Smooth muscle cell (in vitro differentiated cells): ENCODE measurements around the gene PPP1R37. TPM values are rescaled to one million over a fixed set of nuclear protein-coding genes. Genes with fewer than 3 reads are reported as not detected.
A peak's percentile ranks its signal among the peaks of the same experiment; 100 is the strongest.

Source experiments
- DNase-seq: peaks from one replicate; lab custom pipeline; 2025; ENCODE audit not compliant: unreplicated experiment; lab: John Stamatoyannopoulos, UW
- H2AFZ ChIP-seq: fragments of 200-600 bp; sonication (generic); 2 replicates; pipeline ENCODE4 v1.6.0; 2016; ENCODE audit warnings: antibody characterized with exemption, low read depth, mild to moderate bottlenecking
- H3F3A ChIP-seq: fragments of 200-600 bp; sonication (generic); 2 replicates; pipeline ENCODE4 v1.6.0; 2017; ENCODE audit warnings: antibody characterized with exemption, low read depth
- H3K27ac ChIP-seq: fragments of 200-600 bp; sonication (generic); 2 replicates; pipeline ENCODE4 v1.5.1; 2016; ENCODE audit warnings: low read depth, mild to moderate bottlenecking
- H3K27me3 ChIP-seq: fragments of 200-600 bp; sonication (generic); 2 replicates; pipeline ENCODE4 v1.6.1; 2016; ENCODE audit warnings: low read depth, mild to moderate bottlenecking
- H3K36me3 ChIP-seq: fragments of 200-600 bp; sonication (generic); 2 replicates; pipeline ENCODE4 v1.5.1; 2016; ENCODE audit warnings: low read depth
- H3K4me1 ChIP-seq: fragments of 200-600 bp; sonication (generic); 2 replicates; pipeline ENCODE4 v1.5.1; 2016; ENCODE audit warnings: low read depth
- H3K4me2 ChIP-seq: fragments of 200-600 bp; sonication (generic); 2 replicates; pipeline ENCODE4 v1.6.0; 2016; ENCODE audit warnings: mild to moderate bottlenecking
- H3K4me3 ChIP-seq: fragments of 200-600 bp; sonication (generic); 2 replicates; pipeline ENCODE4 v1.5.1; 2016; ENCODE audit warnings: mild to moderate bottlenecking
- H3K79me2 ChIP-seq: fragments of 200-600 bp; sonication (generic); 2 replicates; pipeline ENCODE4 v1.6.0; 2016; ENCODE audit warnings: low read depth, mild to moderate bottlenecking
- H3K9ac ChIP-seq: fragments of 200-600 bp; sonication (generic); 2 replicates; pipeline ENCODE4 v1.6.0; 2016; ENCODE audit warnings: low read depth
- H3K9me3 ChIP-seq: fragments of 200-600 bp; sonication (generic); replicated peaks from 2 replicates; pipeline ENCODE4 v1.5.1; 2016; ENCODE audit warnings: low read depth
- H4K20me1 ChIP-seq: fragments of 200-600 bp; sonication (generic); 2 replicates; pipeline ENCODE4 v1.6.0; 2016; ENCODE audit warnings: low read depth
- CTCF ChIP-seq: fragments of 200-600 bp; sonication (generic); IDR thresholded peaks from 2 replicates; pipeline ENCODE4 v1.5.1; 2017; ENCODE audit warnings: borderline replicate concordance, mild to moderate bottlenecking, antibody characterized with exemption; ENCODE audit not compliant: insufficient read depth, poor library complexity, severe bottlenecking
- WGBS: methylation state at CpG from one replicate; pipeline ENCODE4 v1.1.7; 2016; ENCODE audit warnings: low lambda C conversion rate; 5-methylcytosine and 5-hydroxymethylcytosine counted together
- polyA plus RNA-seq: library from polyadenylated mRNA; unstranded; fragments of >200 nt; fragmentation: Nextera tagmentation; extraction: Ambion mirVana; gene quantifications from 2 replicates; pipeline ENCODE4 v1.2.1, GENCODE V29; 2016
- total RNA-seq: library from RNA; depleted of rRNA; stranded (reverse); fragments of >200 nt; gene quantifications from 2 replicates; pipeline ENCODE4 v1.2.3, GENCODE V29; 2014

PPP1R37 gene
- total and polyA plus RNA-seq, 2 experiments from 2014 or later: 8.2 to 11.7 TPM

GRCh38 chr19:45187421-45188100, 94.6 kb downstream of the PPP1R37 start:
- H3F3A ChIP-seq: no peaks in the 10 kb centered on the region
- no peaks in the 10 kb centered on the region for H3K9me3 ChIP-seq
- H3K27me3 ChIP-seq: no peaks in the 10 kb centered on the region
- H3K4me2 ChIP-seq: no peak overlapping the region
- DNase-seq: no peak
- H3K4me3 ChIP-seq: no peak overlapping the region
- no peaks in the 10 kb centered on the region for H4K20me1 ChIP-seq
- H3K36me3 ChIP-seq: no peaks in the 10 kb centered on the region
- no peak overlapping the region for H2AFZ ChIP-seq
- no peaks in the 10 kb centered on the region for H3K4me1 ChIP-seq
- peak; percentile 53 for TF ChIP-seq CTCF
- H3K9ac ChIP-seq: no peak overlapping the region
- H3K79me2 ChIP-seq: no peaks in the 10 kb centered on the region
- H3K27ac ChIP-seq: no peak overlapping the region
- WGBS: 38% methylated on average over 12 of the region's 12 CpGs

- no peaks in the 10 kb centered on the region for H3K27me3 ChIP-seq
- H3K79me2 ChIP-seq: no peaks in the 10 kb centered on the region
- no peak overlapping the region for H3K4me3 ChIP-seq
- no peaks in the 10 kb centered on the region for H3K9me3 ChIP-seq
- no peaks in the 10 kb centered on the region for H4K20me1 ChIP-seq
- no peaks in the 10 kb centered on the region for H3K4me1 ChIP-seq
- no peaks in the 10 kb centered on the region for H3K36me3 ChIP-seq
- no peak for DNase-seq
- TF ChIP-seq CTCF: no peak
- H2AFZ ChIP-seq: no peak overlapping the region
- no peaks in the 10 kb centered on the region for H3F3A ChIP-seq
- H3K4me2 ChIP-seq: no peak overlapping the region
- H3K27ac ChIP-seq: no peak overlapping the region
- H3K9ac ChIP-seq: no peak overlapping the region
- 89% methylated on average over 1 of the region's 1 CpG for WGBS
Measured at GRCh38 chr19:45189971-45190370, 97.0 kb downstream of the PPP1R37 start.

GRCh38 chr19:45191375-45191774, 98.4 kb downstream of the PPP1R37 start:
- Histone ChIP-seq H3K27ac (no peak overlapping the region), H3K4me2 (no peak overlapping the region), H3K4me1 (no peaks in the 10 kb centered on the region), H3K27me3 (no peaks in the 10 kb centered on the region), H3K9ac (no peak overlapping the region), H3K9me3 (no peaks in the 10 kb centered on the region), H3F3A (no peaks in the 10 kb centered on the region), H4K20me1 (no peaks in the 10 kb centered on the region), H3K79me2 (no peaks in the 10 kb centered on the region), H3K4me3 (no peak overlapping the region), H2AFZ (no peak overlapping the region), H3K36me3 (no peaks in the 10 kb centered on the region)
- WGBS: 83% methylated on average over 4 of the region's 4 CpGs
- no peak for TF ChIP-seq CTCF
- DNase-seq: no peak

GRCh38 chr19:45195764-45196163, 102.8 kb downstream of the PPP1R37 start:
- Histone ChIP-seq H3F3A (no peaks in the 10 kb centered on the region), H3K36me3 (no peaks in the 10 kb centered on the region), H3K27ac (no peak overlapping the region), H3K9ac (no peak overlapping the region), H3K9me3 (no peaks in the 10 kb centered on the region), H2AFZ (no peak overlapping the region), H3K4me3 (no peak overlapping the region), H3K4me1 (no peaks in the 10 kb centered on the region), H3K79me2 (no peaks in the 10 kb centered on the region), H3K4me2 (no peak overlapping the region), H3K27me3 (no peaks in the 10 kb centered on the region), H4K20me1 (no peaks in the 10 kb centered on the region)
- DNase-seq: no peak
- no peak for TF ChIP-seq CTCF
- 72% methylated on average over 6 of the region's 6 CpGs for WGBS
